ENCODE measurements around the gene SPRED2. TPM values are rescaled to one million over a fixed set of nuclear protein-coding genes. Genes with fewer than 3 reads are reported as not detected.

The SPRED2 gene
- total RNA-seq, 1 experiment from 2014 or later, result 33.3 TPM

- TF ChIP-seq CTCF (IDR thresholded peaks at IDR 0.05; ENCODE audit: unreplicated experiment), result no peak
- Mint-ChIP-seq H3K4me1 (ENCODE audit: low read depth, unreplicated experiment) (peaks cover 48% of the 10 kb centered on the region), H3K36me3 (ENCODE audit: insufficient read depth, unreplicated experiment) (no peaks in the 10 kb centered on the region), H3K27me3 (ENCODE audit: unreplicated experiment) (no peaks in the 10 kb centered on the region), H3K4me3 (ENCODE audit: low read depth, unreplicated experiment) (no peak overlapping the region), H3K9me3 (ENCODE audit: low read depth, unreplicated experiment) (no peaks in the 10 kb centered on the region), H3K27ac (ENCODE audit: unreplicated experiment) (no peak overlapping the region)
- no peak for DNase-seq
- no TSS peak for BruUV-seq (replicated peaks)
- CTCF ChIA-PET, result interaction anchor here (0.6 kb wide), 1 partner anchor 9 kb away, joined by 4 read pairs; no protein-coding TSS in a partner anchor
- intact Hi-C loops (cut with micrococcal nuclease; ENCODE audit: unreplicated experiment), result no loop called here
These were observed 39.8 kb downstream of the SPRED2 start for GRCh38 chr2:65392609-65393008.

- no peak overlapping the region for H3K4me3 Mint-ChIP-seq (ENCODE audit: low read depth, unreplicated experiment)
- H3K27me3 Mint-ChIP-seq (ENCODE audit: unreplicated experiment), result no peaks in the 10 kb centered on the region
- peaks cover 50% of the 10 kb centered on the region for H3K4me1 Mint-ChIP-seq (ENCODE audit: low read depth, unreplicated experiment)
- TF ChIP-seq CTCF (IDR thresholded peaks at IDR 0.05; ENCODE audit: unreplicated experiment), result no peak
- no TSS peak for BruUV-seq (replicated peaks)
- H3K36me3 Mint-ChIP-seq (ENCODE audit: insufficient read depth, unreplicated experiment), result peaks cover 5% of the 10 kb centered on the region
- DNase-seq, result no peak
- H3K27ac Mint-ChIP-seq (ENCODE audit: unreplicated experiment), result no peak overlapping the region
- CTCF ChIA-PET, result no interaction called here
- intact Hi-C loops (cut with micrococcal nuclease; ENCODE audit: unreplicated experiment), result no loop called here
- H3K9me3 Mint-ChIP-seq (ENCODE audit: low read depth, unreplicated experiment), result no peaks in the 10 kb centered on the region
These were observed 42.3 kb downstream of the SPRED2 start for GRCh38 chr2:65390134-65390533.

- Mint-ChIP-seq H3K9me3 (ENCODE audit: low read depth, unreplicated experiment) (no peaks in the 10 kb centered on the region), H3K4me1 (ENCODE audit: low read depth, unreplicated experiment) (peaks cover 56% of the 10 kb centered on the region), H3K27me3 (ENCODE audit: unreplicated experiment) (no peaks in the 10 kb centered on the region), H3K27ac (ENCODE audit: unreplicated experiment) (no peak overlapping the region), H3K36me3 (ENCODE audit: insufficient read depth, unreplicated experiment) (peaks cover 6% of the 10 kb centered on the region), H3K4me3 (ENCODE audit: low read depth, unreplicated experiment) (no peak overlapping the region)
- no peak for DNase-seq
- intact Hi-C loops (cut with micrococcal nuclease; ENCODE audit: unreplicated experiment), result no loop called here
- no TSS peak for BruUV-seq (replicated peaks)
- no peak for TF ChIP-seq CTCF (IDR thresholded peaks at IDR 0.05; ENCODE audit: unreplicated experiment)
- CTCF ChIA-PET, result interaction anchor here (0.5 to 1.1 kb wide), 3 partner anchors 8 to 94 kb away, joined by 3 to 4 read pairs (median 3); no protein-coding TSS in a partner anchor
These were observed 42.9 kb downstream of the SPRED2 start for GRCh38 chr2:65389476-65389875.

GRCh38 chr2:65388596-65389390, 43.6 kb downstream of the SPRED2 start:
- H3K27me3 Mint-ChIP-seq (ENCODE audit: unreplicated experiment), result no peaks in the 10 kb centered on the region
- no peak for DNase-seq
- H3K36me3 Mint-ChIP-seq (ENCODE audit: insufficient read depth, unreplicated experiment), result peaks cover 6% of the 10 kb centered on the region
- intact Hi-C loops (cut with micrococcal nuclease; ENCODE audit: unreplicated experiment), result no loop called here
- BruUV-seq (replicated peaks), result no TSS peak
- CTCF ChIA-PET, result interaction anchor here (0.7 to 1.1 kb wide), 2 partner anchors 9 to 67 kb away, joined by 3 to 4 read pairs; no protein-coding TSS in a partner anchor
- no peak overlapping the region for H3K27ac Mint-ChIP-seq (ENCODE audit: unreplicated experiment)
- H3K4me3 Mint-ChIP-seq (ENCODE audit: low read depth, unreplicated experiment), result no peak overlapping the region
- no peak for TF ChIP-seq CTCF (IDR thresholded peaks at IDR 0.05; ENCODE audit: unreplicated experiment)
- no peaks in the 10 kb centered on the region for H3K9me3 Mint-ChIP-seq (ENCODE audit: low read depth, unreplicated experiment)
- H3K4me1 Mint-ChIP-seq (ENCODE audit: low read depth, unreplicated experiment), result peaks cover 63% of the 10 kb centered on the region
